HEK293 (cell line): ENCODE results near the gene SLC35F3.

Experiments
- HIC1 ChIP-seq: fragments of 450-650 bp; formaldehyde crosslinking; IDR thresholded peaks from 2 replicates; pipeline ENCODE4 v1.5.1; 2016; ENCODE audit warnings: missing biosample characterization, missing genetic modification characterization
- KLF10 ChIP-seq: fragments of 450-650 bp; IDR thresholded peaks from 2 replicates; pipeline ENCODE4 v1.5.1; 2018; ENCODE audit warnings: missing biosample characterization, mild to moderate bottlenecking, missing genetic modification characterization
- MZF1 ChIP-seq: fragments of 450-650 bp; formaldehyde crosslinking; IDR thresholded peaks from 2 replicates; pipeline ENCODE4 v1.5.1; 2017; ENCODE audit warnings: missing biosample characterization, missing genetic modification characterization, borderline replicate concordance
- OSR2 ChIP-seq: fragments of 450-650 bp; formaldehyde crosslinking; IDR thresholded peaks from 2 replicates; pipeline ENCODE4 v1.5.1; 2016; ENCODE audit warnings: missing biosample characterization, missing genetic modification characterization
- REST ChIP-seq: fragments of 450-650 bp; formaldehyde crosslinking; IDR thresholded peaks from 2 replicates; pipeline ENCODE4 v1.5.1; 2016; ENCODE audit warnings: missing biosample characterization, missing genetic modification characterization
- TRIM28 ChIP-seq: IDR thresholded peaks from 2 replicates; pipeline ENCODE4 v1.6.1; 2011; ENCODE audit warnings: low read length, control low read depth, borderline replicate concordance
- ZBTB17 ChIP-seq: fragments of 450-650 bp; formaldehyde crosslinking; IDR thresholded peaks from 2 replicates; pipeline ENCODE4 v1.5.1; 2016; ENCODE audit warnings: missing biosample characterization, missing genetic modification characterization
- ZBTB20 ChIP-seq: fragments of 450-650 bp; formaldehyde crosslinking; IDR thresholded peaks from 2 replicates; pipeline ENCODE4 v1.5.1; 2016; ENCODE audit warnings: missing biosample characterization, missing genetic modification characterization
- ZNF16 ChIP-seq: fragments of 450-650 bp; formaldehyde crosslinking; IDR thresholded peaks from 2 replicates; pipeline ENCODE4 v1.5.1; 2016; ENCODE audit warnings: low read depth, missing biosample characterization, missing genetic modification characterization
- ZNF214 ChIP-seq: fragments of 450-650 bp; formaldehyde crosslinking; IDR thresholded peaks from 2 replicates; pipeline ENCODE4 v1.5.1; 2017; ENCODE audit warnings: missing biosample characterization, mild to moderate bottlenecking, missing genetic modification characterization, borderline replicate concordance
- ZNF223 ChIP-seq: fragments of 450-650 bp; formaldehyde crosslinking; IDR thresholded peaks from 2 replicates; pipeline ENCODE4 v1.5.1; 2016; ENCODE audit warnings: missing biosample characterization, missing genetic modification characterization
- ZNF239 ChIP-seq: fragments of 450-650 bp; formaldehyde crosslinking; IDR thresholded peaks from 2 replicates; pipeline ENCODE4 v1.5.1; 2016; ENCODE audit warnings: missing biosample characterization, missing genetic modification characterization
- ZNF311 ChIP-seq: fragments of 450-650 bp; formaldehyde crosslinking; IDR thresholded peaks from 2 replicates; pipeline ENCODE4 v1.5.1; 2017; ENCODE audit warnings: missing biosample characterization, missing genetic modification characterization, borderline replicate concordance
- ZNF324 ChIP-seq: fragments of 450-650 bp; formaldehyde crosslinking; IDR thresholded peaks from 2 replicates; pipeline ENCODE4 v1.5.1; 2016; ENCODE audit warnings: missing biosample characterization, missing genetic modification characterization
- ZNF335 ChIP-seq: fragments of 450-650 bp; formaldehyde crosslinking; conservative IDR thresholded peaks from 2 replicates; pipeline ENCODE4 v1.5.1; 2016; ENCODE audit warnings: missing biosample characterization, missing genetic modification characterization
- ZNF362 ChIP-seq: fragments of 450-650 bp; formaldehyde crosslinking; IDR thresholded peaks from 2 replicates; pipeline ENCODE4 v1.5.1; 2016; ENCODE audit warnings: missing biosample characterization, missing genetic modification characterization
- ZNF423 ChIP-seq: fragments of 450-650 bp; formaldehyde crosslinking; IDR thresholded peaks from 2 replicates; pipeline ENCODE4 v1.5.1; 2016; ENCODE audit warnings: missing biosample characterization, missing genetic modification characterization
- ZNF426 ChIP-seq: fragments of 450-650 bp; formaldehyde crosslinking; IDR thresholded peaks from 2 replicates; pipeline ENCODE4 v1.5.1; 2017; ENCODE audit warnings: missing biosample characterization, missing genetic modification characterization, mild to moderate bottlenecking, inconsistent platforms, moderate library complexity
- ZNF521 ChIP-seq: fragments of 450-650 bp; formaldehyde crosslinking; IDR thresholded peaks from 2 replicates; pipeline ENCODE4 v1.5.1; 2017; ENCODE audit warnings: missing biosample characterization, mild to moderate bottlenecking, missing genetic modification characterization
- ZNF544 ChIP-seq: fragments of 450-650 bp; formaldehyde crosslinking; IDR thresholded peaks from 2 replicates; pipeline ENCODE4 v1.5.0; 2017; ENCODE audit warnings: missing biosample characterization, missing genetic modification characterization
- ZNF555 ChIP-seq: fragments of 450-650 bp; formaldehyde crosslinking; conservative IDR thresholded peaks from 2 replicates; pipeline ENCODE4 v1.5.1; 2017; ENCODE audit warnings: missing biosample characterization, mild to moderate bottlenecking, missing genetic modification characterization, inconsistent platforms
- ZNF561 ChIP-seq: fragments of 450-650 bp; IDR thresholded peaks from 2 replicates; pipeline ENCODE4 v1.5.1; 2018; ENCODE audit warnings: missing biosample characterization, missing genetic modification characterization, borderline replicate concordance
- ZNF658 ChIP-seq: fragments of 450-650 bp; formaldehyde crosslinking; IDR thresholded peaks from 2 replicates; pipeline ENCODE4; 2016; ENCODE audit warnings: missing biosample characterization, missing genetic modification characterization
- ZNF791 ChIP-seq: fragments of 450-650 bp; formaldehyde crosslinking; IDR thresholded peaks from 2 replicates; pipeline ENCODE4 v1.5.1; 2016; ENCODE audit warnings: missing biosample characterization, missing genetic modification characterization
- TF ChIP-seq, protein P1 (sequence below): IDR thresholded peaks from 2 replicates; pipeline ENCODE4 v1.6.1; 2011; ENCODE audit warnings: mild to moderate bottlenecking, low read depth, low read length, borderline replicate concordance
- TF ChIP-seq, protein P2 (sequence below): fragments of 450-650 bp; formaldehyde crosslinking; IDR thresholded peaks from 2 replicates; pipeline ENCODE4 v1.5.1; 2017; ENCODE audit warnings: missing biosample characterization, mild to moderate bottlenecking, missing genetic modification characterization, moderate library complexity
- TF ChIP-seq, protein P3 (sequence below): fragments of 450-650 bp; formaldehyde crosslinking; IDR thresholded peaks from 2 replicates; pipeline ENCODE4 v1.5.1; 2017; ENCODE audit warnings: missing biosample characterization, missing genetic modification characterization

The SLC35F3 gene

DNA sequence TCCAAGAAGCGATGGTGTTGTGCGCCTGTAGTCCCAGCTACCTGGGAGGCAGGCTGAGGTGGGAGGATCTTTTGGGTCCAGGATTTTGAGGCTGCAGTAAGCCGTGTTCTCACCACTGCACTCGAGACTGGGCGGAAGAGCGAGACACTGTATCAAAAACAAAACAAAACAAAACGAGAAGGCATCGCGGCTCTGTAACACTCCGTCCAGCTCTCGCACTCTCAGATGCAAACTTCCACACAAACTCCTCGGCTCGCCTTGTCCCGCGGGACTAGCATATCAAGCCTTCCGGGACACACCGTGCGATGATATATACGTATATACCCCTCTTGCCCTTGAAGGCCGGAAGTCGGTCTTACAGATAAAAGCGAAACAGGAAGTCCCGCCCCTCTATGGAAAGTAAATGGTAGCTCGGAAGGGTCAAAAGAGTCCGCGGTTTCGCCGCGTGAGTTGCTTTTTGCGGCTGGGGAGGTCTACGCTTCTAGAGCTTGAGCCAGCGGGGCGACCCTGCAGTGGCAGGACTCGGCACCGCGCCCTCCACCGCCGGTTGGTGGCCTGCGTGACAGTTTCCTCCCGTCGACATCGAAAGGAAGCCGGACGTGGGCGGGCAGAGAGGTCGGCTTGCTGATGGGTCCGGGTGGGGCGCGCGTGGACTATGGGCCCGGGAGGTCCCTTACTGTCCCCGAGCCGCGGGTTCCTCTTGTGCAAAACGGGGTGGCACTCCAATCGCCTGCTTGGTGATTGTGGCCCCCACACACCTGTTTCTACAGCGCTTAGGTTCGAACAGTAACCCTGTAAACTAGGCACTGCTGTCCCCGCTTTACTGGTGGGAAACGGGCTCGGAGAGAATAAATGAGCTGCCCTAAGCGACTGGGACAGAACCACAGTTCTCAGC is 468.8 kb downstream of the SLC35F3 start, which contains the start of gene COA6 (continued):
- TF ChIP-seq REST (tag by site-specific recombination) (peak; percentile 45; the same call in 1 of the 2 replicates), ZNF521 (tag by site-specific recombination) (no peak), ZNF658 (tag by site-specific recombination) (no peak), ZNF324 (tag by site-specific recombination) (peak; percentile 85), ZBTB20 (peak; percentile 89), ZBTB17 (tag by site-specific recombination) (peak; percentile 96), ZNF426 (tag by site-specific recombination) (no peak), ZNF239 (tag by site-specific recombination) (0 out of 2 replicates have a peak, but pooled peaks have one; percentile 38), ZNF423 (tag by site-specific recombination) (peak; percentile 62), ZNF311 (no peak), ZNF544 (no peak), ZNF223 (tag by site-specific recombination) (no peak), ZNF555 (tag by site-specific recombination) (no peak), ZNF362 (tag by site-specific recombination) (peak; percentile 56; the same call in 1 of the 2 replicates), OSR2 (tag by site-specific recombination) (peak; percentile 22), TRIM28 (peak; percentile 90; the same call in 1 of the 2 replicates), ZNF16 (tag by site-specific recombination) (peak; percentile 3; the same call in 1 of the 2 replicates), ZNF561 (peak; percentile 95), ZNF791 (tag by site-specific recombination) (no peak), ZNF214 (tag by site-specific recombination) (no peak), KLF10 (tag by site-specific recombination) (peak; percentile 41; the same call in 1 of the 2 replicates), ZNF335 (peak; percentile 99), MZF1 (tag by site-specific recombination) (0 out of 2 replicates have a peak, but pooled peaks have one; percentile 66), HIC1 (tag by site-specific recombination) (no peak; the same call in 1 of the 2 replicates)
- TF ChIP-seq, protein P1, sequence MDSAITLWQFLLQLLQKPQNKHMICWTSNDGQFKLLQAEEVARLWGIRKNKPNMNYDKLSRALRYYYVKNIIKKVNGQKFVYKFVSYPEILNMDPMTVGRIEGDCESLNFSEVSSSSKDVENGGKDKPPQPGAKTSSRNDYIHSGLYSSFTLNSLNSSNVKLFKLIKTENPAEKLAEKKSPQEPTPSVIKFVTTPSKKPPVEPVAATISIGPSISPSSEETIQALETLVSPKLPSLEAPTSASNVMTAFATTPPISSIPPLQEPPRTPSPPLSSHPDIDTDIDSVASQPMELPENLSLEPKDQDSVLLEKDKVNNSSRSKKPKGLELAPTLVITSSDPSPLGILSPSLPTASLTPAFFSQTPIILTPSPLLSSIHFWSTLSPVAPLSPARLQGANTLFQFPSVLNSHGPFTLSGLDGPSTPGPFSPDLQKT, result no peak; the same call in 1 of the 2 replicates
- TF ChIP-seq, protein P2, sequence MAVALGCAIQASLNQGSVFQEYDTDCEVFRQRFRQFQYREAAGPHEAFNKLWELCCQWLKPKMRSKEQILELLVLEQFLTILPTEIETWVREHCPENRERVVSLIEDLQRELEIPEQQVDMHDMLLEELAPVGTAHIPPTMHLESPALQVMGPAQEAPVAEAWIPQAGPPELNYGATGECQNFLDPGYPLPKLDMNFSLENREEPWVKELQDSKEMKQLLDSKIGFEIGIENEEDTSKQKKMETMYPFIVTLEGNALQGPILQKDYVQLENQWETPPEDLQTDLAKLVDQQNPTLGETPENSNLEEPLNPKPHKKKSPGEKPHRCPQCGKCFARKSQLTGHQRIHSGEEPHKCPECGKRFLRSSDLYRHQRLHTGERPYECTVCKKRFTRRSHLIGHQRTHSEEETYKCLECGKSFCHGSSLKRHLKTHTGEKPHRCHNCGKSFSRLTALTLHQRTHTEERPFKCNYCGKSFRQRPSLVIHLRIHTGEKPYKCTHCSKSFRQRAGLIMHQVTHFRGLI (tag by site-specific recombination), result peak; percentile 63
- TF ChIP-seq, protein P3, sequence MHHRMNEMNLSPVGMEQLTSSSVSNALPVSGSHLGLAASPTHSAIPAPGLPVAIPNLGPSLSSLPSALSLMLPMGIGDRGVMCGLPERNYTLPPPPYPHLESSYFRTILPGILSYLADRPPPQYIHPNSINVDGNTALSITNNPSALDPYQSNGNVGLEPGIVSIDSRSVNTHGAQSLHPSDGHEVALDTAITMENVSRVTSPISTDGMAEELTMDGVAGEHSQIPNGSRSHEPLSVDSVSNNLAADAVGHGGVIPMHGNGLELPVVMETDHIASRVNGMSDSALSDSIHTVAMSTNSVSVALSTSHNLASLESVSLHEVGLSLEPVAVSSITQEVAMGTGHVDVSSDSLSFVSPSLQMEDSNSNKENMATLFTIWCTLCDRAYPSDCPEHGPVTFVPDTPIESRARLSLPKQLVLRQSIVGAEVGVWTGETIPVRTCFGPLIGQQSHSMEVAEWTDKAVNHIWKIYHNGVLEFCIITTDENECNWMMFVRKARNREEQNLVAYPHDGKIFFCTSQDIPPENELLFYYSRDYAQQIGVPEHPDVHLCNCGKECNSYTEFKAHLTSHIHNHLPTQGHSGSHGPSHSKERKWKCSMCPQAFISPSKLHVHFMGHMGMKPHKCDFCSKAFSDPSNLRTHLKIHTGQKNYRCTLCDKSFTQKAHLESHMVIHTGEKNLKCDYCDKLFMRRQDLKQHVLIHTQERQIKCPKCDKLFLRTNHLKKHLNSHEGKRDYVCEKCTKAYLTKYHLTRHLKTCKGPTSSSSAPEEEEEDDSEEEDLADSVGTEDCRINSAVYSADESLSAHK (tag by site-specific recombination), result no peak; the same call in 1 of the 2 replicates
